CD4-positive, alpha-beta T cell treated with Interleukin-12 subunit alpha and Interleukin-12 subunit beta, for 1 hour (primary cell): Measurements from ENCODE around the gene FAU.

Source experiments
- DNase-seq: peaks from one replicate; pipeline ENCODE4 v3.0.0-alpha.2; 2020

FAU gene

GRCh38 chr11:65135633-65136145, 13.8 kb upstream of the FAU start:
- no peak for DNase-seq

DNA sequence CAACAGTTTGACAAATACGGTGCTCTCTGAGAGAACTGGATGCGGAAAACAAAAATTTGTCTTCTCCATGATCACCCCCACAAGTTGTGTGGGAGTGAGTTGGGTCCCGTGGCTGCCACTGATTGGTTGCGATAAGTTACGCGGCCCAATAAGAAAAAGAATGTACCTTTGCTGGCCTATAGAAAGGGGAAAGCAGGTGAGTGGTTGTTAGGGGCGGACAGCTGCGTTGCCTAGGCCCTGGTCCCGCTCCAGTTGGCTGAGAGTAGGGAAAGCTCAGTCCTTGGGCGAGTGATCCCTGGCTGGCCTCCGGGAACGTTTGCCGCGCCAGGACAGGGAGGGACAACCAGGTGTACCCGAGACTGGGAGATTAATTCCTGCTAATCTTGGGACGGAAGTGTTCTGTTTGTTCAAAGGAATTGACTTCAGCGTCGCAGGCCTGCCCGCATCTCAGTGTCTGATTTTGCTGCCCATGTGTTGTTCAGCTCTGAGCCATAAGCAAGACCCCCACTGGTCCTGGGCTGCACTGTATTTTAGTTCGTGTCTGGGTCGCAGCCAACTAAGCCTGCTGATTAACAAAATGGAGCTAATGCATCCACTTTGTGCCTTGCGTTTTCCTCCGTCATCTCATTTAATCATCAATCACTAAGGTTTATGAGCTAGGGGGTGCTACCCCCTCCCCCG, 13.2 kb upstream of the FAU start:
- peak; percentile 93 for DNase-seq

GRCh38 chr11:65134240-65134951, 12.5 kb upstream of the FAU start, which contains the start of gene SYVN1:
Gene SYVN1 (minus strand): TSS chr11:65134519. CDS start chr11:65133601, 918 bp downstream.
- peak; percentile 92 for DNase-seq

DNA sequence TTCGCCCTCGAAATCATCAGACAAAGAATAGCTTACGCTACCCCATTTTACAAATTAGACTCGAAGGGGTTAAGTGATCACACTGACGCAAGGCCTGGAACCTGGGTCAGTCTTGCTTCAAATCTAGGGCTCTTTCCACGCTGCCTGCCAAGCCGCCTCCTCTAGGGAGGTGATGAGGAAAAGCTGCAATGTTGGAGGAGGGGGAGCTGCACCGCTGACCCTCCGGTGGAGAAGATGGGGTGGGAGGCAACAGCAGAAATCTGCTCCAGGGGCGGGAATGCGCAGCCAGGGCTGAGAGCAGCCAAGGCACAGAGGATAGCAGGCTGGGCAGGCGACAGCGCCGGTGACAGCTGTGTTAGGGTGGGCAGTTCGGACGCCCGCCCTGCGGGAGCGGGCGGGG, 11.8 kb upstream of the FAU start:
- DNase-seq = no peak

GRCh38 chr11:65132988-65133700, 11.2 kb upstream of the FAU start:
- peak; percentile 57 for DNase-seq

GRCh38 chr11:65132238-65132987, 10.5 kb upstream of the FAU start:
- no peak for DNase-seq

GRCh38 chr11:65131895-65132237, 9.9 kb upstream of the FAU start:
- no peak for DNase-seq

- no peak for DNase-seq
These were observed 9.5 kb upstream of the FAU start for GRCh38 chr11:65131417-65131776.

- no peak for DNase-seq
These were observed 8.9 kb upstream of the FAU start for GRCh38 chr11:65130631-65131416.

DNA sequence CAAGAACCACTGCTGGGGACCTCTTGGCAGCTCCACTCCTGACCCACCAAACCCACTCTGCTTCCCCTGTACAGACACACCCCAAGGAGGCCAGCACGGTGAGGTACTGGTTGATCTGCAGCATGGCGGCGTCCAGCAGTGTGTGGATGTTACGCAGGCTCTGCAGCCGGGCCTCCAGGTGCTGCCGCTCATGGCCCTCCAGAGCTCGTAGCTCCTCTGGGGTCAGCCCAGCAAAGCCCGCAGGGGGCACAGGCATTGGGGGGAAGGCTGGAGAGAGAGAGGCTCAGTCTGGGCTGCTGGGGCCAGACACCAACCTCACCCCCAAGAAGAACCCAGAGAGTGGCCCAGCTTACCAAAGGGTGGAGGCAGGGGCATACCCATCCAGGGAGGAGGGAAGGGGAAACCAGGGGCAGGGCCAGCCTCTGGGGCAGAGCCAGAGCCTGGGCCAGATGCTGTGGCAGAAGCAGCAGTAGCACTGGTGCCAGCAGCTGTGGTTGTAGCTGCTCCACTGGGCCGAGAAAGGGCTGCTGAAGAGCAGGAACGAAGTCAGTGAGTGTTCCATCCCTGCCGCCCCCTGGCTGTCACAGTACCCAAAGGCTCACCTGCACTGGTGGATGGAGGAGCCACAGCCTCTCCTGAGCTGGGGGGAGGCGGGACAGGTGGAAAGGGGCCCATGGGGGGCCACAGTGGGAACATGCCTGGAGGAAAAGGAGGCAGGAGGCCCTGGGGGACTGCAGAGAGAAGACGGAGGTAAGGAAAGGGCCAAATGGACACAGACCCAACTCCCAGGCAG, 7.9 kb upstream of the FAU start:
- DNase-seq = no peak

- DNase-seq = no peak
These were observed 6.5 kb upstream of the FAU start for GRCh38 chr11:65128182-65129145.

GRCh38 chr11:65127473-65128181, 5.7 kb upstream of the FAU start:
- no peak for DNase-seq

- no peak for DNase-seq
These were observed 4.8 kb upstream of the FAU start for GRCh38 chr11:65126624-65127274.

GRCh38 chr11:65125197-65126056, 3.5 kb upstream of the FAU start:
- DNase-seq = no peak

DNA sequence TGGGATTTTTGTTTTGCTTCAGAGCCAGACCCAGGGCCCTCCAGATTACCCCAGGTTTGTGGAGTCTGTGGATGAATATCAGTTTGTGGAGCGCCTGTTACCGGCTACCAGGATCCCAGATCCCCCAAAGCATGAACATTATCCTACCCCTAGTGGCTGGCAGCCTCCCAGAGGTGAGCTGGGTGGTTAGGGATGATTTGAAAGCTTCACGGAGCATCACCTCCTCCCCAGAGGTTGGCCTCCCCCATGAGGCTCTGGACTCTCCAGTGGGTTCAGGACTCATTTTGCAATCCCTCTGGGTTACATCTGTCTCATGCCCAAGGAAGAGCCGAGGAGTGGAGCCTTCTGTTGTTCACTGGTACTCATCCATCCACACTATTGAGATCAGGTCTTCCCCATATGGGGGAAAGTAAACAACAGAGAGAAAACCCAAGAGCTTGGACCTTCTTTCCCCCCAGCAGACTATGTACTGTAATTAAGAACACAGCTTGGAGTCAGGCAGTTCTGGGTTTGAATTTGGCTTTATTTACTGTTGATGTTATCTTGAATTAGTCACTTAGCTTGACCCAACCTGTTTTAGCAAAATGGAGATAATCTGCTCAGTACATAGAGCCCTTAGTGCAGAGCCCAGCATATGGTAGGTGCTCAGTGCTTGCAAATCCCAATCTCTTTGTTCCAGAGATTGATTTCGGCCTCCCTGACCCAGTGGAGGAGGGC, 2.7 kb upstream of the FAU start:
- no peak for DNase-seq

DNA sequence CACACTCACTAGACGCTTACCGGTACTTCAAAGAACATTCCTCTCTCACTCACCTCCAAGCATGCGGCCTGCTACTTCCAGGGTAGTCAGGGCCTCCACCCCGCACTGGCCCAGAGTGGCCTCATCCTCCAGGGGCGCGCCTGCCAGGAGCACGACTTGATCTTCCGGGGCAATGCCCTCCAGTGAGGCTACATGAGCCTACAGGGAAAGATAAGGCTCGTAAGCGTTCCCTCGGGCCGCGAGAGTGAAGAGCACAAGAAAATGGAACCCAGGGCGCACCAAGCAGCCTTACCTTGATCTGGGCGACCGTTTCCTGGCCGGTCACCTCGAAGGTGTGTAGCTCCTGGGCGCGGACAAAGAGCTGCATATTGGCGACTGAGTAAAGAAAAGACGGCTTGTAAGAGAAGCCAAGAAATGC, 478 bp downstream of the FAU start:
- peak; percentile 47 for DNase-seq

DNA sequence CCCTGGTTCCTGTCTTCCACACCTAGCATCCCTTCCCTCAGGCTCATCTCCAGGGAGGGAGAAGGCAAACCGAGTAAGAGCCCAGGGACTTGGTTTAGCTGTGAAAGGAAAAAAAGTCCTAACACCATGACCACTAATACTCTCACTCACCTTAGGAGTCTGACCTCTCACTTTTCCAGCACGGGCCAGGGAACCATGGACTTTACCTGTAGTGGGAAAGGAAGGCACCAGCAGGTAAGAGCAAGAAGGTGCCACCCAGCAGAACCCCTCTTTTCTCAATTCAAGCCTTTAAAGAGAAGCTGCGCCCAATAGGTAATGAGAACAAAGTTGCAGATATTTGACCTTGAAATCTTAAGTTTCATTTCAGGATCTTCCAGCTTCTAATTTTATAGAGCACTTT, 1.1 kb downstream of the FAU start:
- DNase-seq = no peak
